Keratinocyte (primary cell): Measurements from ENCODE around the gene NUDT3. TPM values are rescaled to one million over a fixed set of nuclear protein-coding genes. Genes with fewer than 3 reads are reported as not detected.

Source experiments
- DNase-seq: peaks from one replicate; pipeline ENCODE4 v3.0.0-alpha.2; 2011; ENCODE audit warnings: low read depth, missing footprints, low spot score
- FAIRE-seq: peaks from 2 replicates; lab custom pipeline; 2011; peaks lifted over from hg19 to GRCh38; lab: Jason Lieb, UNC
- H2AFZ ChIP-seq: 2 replicates; pipeline ENCODE4 v1.6.0; 2012; ENCODE audit warnings: low read length, control low read depth, inconsistent platforms; ENCODE audit not compliant: control insufficient read depth
- H3K27ac ChIP-seq: 2 replicates; pipeline ENCODE4 v1.5.1; 2011; ENCODE audit warnings: low read length; ENCODE audit not compliant: control insufficient read depth, insufficient read depth
- H3K27me3 ChIP-seq: 3 replicates; pipeline ENCODE4 v1.6.0; 2011; ENCODE audit warnings: low read length; ENCODE audit not compliant: control insufficient read depth, insufficient read depth; ENCODE audit errors: extremely low read depth
- H3K36me3 ChIP-seq, 2 experiments: 2 replicates in 1 of 2; 3 replicates in 1 of 2; pipeline ENCODE4 v1.5.1; 2011; ENCODE audit warnings: low read length in 2 of 2, mild to moderate bottlenecking in 1 of 2; ENCODE audit not compliant: control insufficient read depth in 2 of 2, insufficient read depth in 2 of 2; ENCODE audit errors: extremely low read depth in 1 of 2
- H3K4me1 ChIP-seq: 3 replicates; pipeline ENCODE4 v1.5.1; 2011; ENCODE audit warnings: low read length; ENCODE audit not compliant: control insufficient read depth, insufficient read depth; ENCODE audit errors: extremely low read depth
- H3K4me2 ChIP-seq: 3 replicates; pipeline ENCODE4 v1.6.0; 2011; ENCODE audit warnings: low read depth, low read length; ENCODE audit not compliant: control insufficient read depth, insufficient read depth; ENCODE audit errors: extremely low read depth
- H3K4me3 ChIP-seq, 3 experiments: fragments of 200-600 bp in 1 of 3; sonication (generic) in 1 of 3; 2 replicates in 2 of 3; 3 replicates in 1 of 3; pipeline ENCODE4 v1.5.1; 2011 to 2016; ENCODE audit warnings: low read length in 3 of 3, mild to moderate bottlenecking in 3 of 3, control low read depth in 2 of 3, inconsistent platforms in 1 of 3, low read depth in 1 of 3, mixed read lengths in 1 of 3, mixed run types in 1 of 3, moderate library complexity in 1 of 3; ENCODE audit not compliant: control insufficient read depth in 2 of 3, insufficient read depth in 2 of 3; ENCODE audit errors: extremely low read depth in 1 of 3
- H3K79me2 ChIP-seq: 2 replicates; pipeline ENCODE4 v1.6.0; 2012; ENCODE audit warnings: low read length; ENCODE audit not compliant: control insufficient read depth, insufficient read depth
- H3K9ac ChIP-seq: 3 replicates; pipeline ENCODE4 v1.6.0; 2011; ENCODE audit warnings: low read length; ENCODE audit not compliant: control insufficient read depth, insufficient read depth; ENCODE audit errors: extremely low read depth
- H3K9me1 ChIP-seq: 3 replicates; pipeline ENCODE4 v1.6.0; 2011; ENCODE audit warnings: low read length; ENCODE audit not compliant: control insufficient read depth, insufficient read depth; ENCODE audit errors: extremely low read depth
- H3K9me3 ChIP-seq: 2 replicates; pipeline ENCODE4 v1.5.1; 2012; ENCODE audit warnings: low read depth, low read length; ENCODE audit not compliant: control insufficient read depth
- H4K20me1 ChIP-seq: 3 replicates; pipeline ENCODE4 v1.6.0; 2011; ENCODE audit warnings: low read length; ENCODE audit not compliant: control insufficient read depth, insufficient read depth; ENCODE audit errors: extremely low read depth
- CTCF ChIP-seq, 3 experiments: IDR thresholded peaks in 1 of 3; conservative IDR thresholded peaks in 1 of 3; optimal IDR thresholded peaks in 1 of 3; 2 replicates in 2 of 3; 3 replicates in 1 of 3; pipeline versions ENCODE3 to v1.5.1; 2011; ENCODE audit warnings: low read length in 3 of 3, mild to moderate bottlenecking in 3 of 3, moderate library complexity in 2 of 3, control low read depth in 1 of 3, inconsistent platforms in 1 of 3; ENCODE audit not compliant: insufficient read depth in 2 of 3; ENCODE audit errors: extremely low read depth in 1 of 3
- EZH2 ChIP-seq: IDR thresholded peaks from one replicate; pipeline ENCODE4 v1.6.1; 2012; ENCODE audit warnings: inconsistent platforms, mild to moderate bottlenecking, low read length, moderate library complexity
- dilution Hi-C: fragments of 300-500 bp; cut with MboI; formaldehyde crosslinking; loops from one replicate; pipeline ENCODE4 v1.7.0; 2020; ENCODE audit warnings: low sequenced_read_pairs; ENCODE audit not compliant: extremely low pct_ligation_motif_present
- polyA plus RNA-seq, 5 experiments: library from polyadenylated mRNA; depleted of rRNA in 3 of 5; stranded (reverse) in 3 of 5; stranded (forward) in 1 of 5; unstranded in 1 of 5; fragments of >200 nt; gene quantifications; 1 replicate in 1 of 5; 2 replicates in 3 of 5; 3 replicates in 1 of 5; pipeline versions ENCODE4 v1.2.1 to v1.2.3, GENCODE V29; 2011 to 2012; ENCODE audit warnings: missing spikeins in 2 of 5, low read depth in 1 of 5, low replicate concordance in 1 of 5

Gene NUDT3
- polyA plus RNA-seq, 1 donor (not counting 4 experiments of a cell fraction or from before 2014, with no cell fraction given), result 16.5 TPM

- Histone ChIP-seq H3K9ac (no peak overlapping the region), H3K27me3 (no peaks in the 10 kb centered on the region), H3K9me1 (no peaks in the 10 kb centered on the region), H3K27ac (no peak overlapping the region), H3K79me2 (peaks cover 61% of the 10 kb centered on the region), H3K9me3 (no peaks in the 10 kb centered on the region), H4K20me1 (peaks cover 17% of the 10 kb centered on the region), H3K4me1 (peaks cover 10% of the 10 kb centered on the region), H2AFZ (no peak overlapping the region), H3K4me3 (no peak overlapping the region), H3K36me3 (peaks cover 33 to 51% of the 10 kb centered on the region in 2 experiments), H3K4me2 (no peak overlapping the region)
- no peak for DNase-seq
- FAIRE-seq, result no peak
- no peak for TF ChIP-seq CTCF (optimal IDR thresholded peaks at IDR 0.05 in 1 of 3, IDR thresholded peaks at IDR 0.05 in 1 of 3, conservative IDR thresholded peaks at IDR 0.05 in 1 of 3; ENCODE audit: extremely low read depth in 1 of 3, insufficient read depth in 2 of 3, low read length in 3 of 3)
- TF ChIP-seq EZH2, result no peak
- dilution Hi-C loops, result no loop called here
Observed at GRCh38 chr6:34423254-34423653, 30.8 kb upstream of the NUDT3 start.

- no peak for FAIRE-seq
- Histone ChIP-seq H3K9me1 (no peaks in the 10 kb centered on the region), H3K27ac (no peak overlapping the region), H3K9ac (no peak overlapping the region), H3K4me3 (no peak overlapping the region), H3K79me2 (peaks cover 36% of the 10 kb centered on the region), H2AFZ (no peak overlapping the region), H3K4me1 (no peaks in the 10 kb centered on the region), H3K27me3 (no peaks in the 10 kb centered on the region), H3K9me3 (no peaks in the 10 kb centered on the region), H3K4me2 (no peak overlapping the region), H3K36me3 (peaks cover 43 to 63% of the 10 kb centered on the region in 2 experiments), H4K20me1 (peaks cover 30% of the 10 kb centered on the region)
- dilution Hi-C loops, result no loop called here
- DNase-seq, result no peak
- no peak for TF ChIP-seq CTCF (optimal IDR thresholded peaks at IDR 0.05 in 1 of 3, IDR thresholded peaks at IDR 0.05 in 1 of 3, conservative IDR thresholded peaks at IDR 0.05 in 1 of 3; ENCODE audit: extremely low read depth in 1 of 3, insufficient read depth in 2 of 3, low read length in 3 of 3)
- no peak for TF ChIP-seq EZH2
Observed at GRCh38 chr6:34418367-34418766, 25.9 kb upstream of the NUDT3 start.
